RKO (cell line): ENCODE results near the gene RPUSD1.
"Not testable (repeated sequence)": the region's sequence is repeated elsewhere in the genome, so short reads cannot be mapped to it uniquely, and the experiment has no call there.

ENCODE experiments used
- DNase-seq: peaks from one replicate; pipeline ENCODE4 v3.0.0-alpha.2; 2016; ENCODE audit warnings: low spot score

The RPUSD1 gene

DNA sequence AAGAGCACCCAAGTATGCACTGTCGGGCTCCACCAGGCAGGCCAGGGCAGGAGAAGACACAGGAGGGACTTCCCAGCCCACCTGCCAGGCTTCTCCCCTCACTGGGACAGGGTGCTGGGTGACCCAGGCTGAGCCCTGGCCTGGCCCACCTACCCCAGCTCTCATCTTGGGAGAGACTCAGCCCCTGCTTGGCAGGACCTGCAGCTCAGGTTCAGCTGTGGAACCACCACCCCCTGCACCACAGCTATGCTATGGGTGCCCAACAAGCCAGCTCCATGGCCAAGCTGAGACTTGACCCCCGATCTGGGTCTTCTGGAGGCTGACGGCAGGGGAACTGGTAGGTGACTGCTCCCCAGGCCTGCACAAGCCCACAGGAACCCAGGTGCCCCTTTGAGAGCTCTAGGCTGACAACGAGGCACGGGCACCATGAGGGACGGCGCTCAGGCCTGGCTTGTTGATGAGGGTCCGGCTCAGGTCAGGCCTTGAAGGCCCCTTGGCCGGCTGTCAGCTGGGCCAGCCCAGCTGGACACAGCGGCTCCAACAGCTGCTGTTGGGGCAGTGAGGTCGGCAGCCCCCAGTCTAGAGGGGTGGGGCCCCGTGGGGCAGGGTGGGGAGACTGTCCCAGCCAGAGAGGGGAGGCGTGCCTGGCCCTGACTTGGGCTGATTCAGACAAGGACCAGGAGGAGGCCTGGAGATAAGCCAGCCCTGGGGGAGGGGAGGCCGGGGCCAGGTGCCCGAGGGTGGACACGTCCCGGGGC lies 4.6 kb downstream of the RPUSD1 start:
- DNase-seq, result no peak

DNA sequence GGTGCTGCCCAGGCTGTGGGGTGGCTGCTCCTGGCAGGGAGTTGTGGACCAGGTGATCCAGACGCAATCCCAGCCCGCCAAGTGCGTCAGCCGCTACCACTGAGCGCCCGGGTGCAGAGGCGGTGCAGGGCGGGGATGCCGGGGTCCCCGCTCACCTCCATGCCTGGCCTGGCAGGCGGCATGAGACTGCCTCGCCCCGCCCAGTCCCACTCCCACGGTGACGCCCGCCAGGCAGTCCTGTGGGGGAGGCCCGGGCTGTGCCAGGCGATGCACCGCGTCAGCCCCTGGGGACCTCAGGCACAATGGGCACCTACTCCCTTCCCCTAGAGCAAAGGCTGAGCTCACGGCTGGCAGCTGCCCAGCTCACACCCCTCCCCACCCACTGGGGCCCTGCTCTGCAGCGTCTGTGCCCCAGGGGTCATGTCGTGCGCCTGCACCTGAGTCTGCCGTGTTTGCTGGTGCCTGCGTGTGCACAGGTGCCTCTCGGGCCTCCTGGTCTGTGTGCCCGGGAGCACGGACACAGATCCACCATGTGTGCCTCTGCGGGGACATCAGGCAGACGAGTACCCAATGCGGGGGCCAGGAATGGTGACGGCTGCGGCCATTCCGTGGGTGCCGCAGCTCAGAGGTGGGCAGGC lies 5.3 kb downstream of the RPUSD1 start:
- no peak for DNase-seq

DNA sequence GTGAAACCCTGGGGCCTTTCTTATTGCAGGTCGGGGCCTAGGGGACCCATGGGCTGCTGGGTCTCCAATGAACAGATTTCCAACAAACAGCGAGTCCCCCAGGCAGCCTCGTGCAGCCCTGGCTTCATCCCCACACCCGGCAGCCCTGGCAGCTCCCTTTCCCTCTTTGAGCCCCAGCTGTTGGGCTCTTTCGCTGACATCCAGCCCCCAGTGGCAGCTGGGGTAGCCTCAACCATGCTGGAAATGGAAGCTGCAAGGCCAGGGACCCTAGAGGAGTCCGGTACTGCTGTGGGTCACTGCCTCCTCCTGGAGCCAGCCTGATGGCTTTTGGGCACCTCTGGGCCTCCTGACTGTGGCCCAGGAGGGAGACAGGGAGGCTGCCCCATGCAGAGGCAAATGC lies 5.9 kb downstream of the RPUSD1 start:
- DNase-seq, result no peak

DNA sequence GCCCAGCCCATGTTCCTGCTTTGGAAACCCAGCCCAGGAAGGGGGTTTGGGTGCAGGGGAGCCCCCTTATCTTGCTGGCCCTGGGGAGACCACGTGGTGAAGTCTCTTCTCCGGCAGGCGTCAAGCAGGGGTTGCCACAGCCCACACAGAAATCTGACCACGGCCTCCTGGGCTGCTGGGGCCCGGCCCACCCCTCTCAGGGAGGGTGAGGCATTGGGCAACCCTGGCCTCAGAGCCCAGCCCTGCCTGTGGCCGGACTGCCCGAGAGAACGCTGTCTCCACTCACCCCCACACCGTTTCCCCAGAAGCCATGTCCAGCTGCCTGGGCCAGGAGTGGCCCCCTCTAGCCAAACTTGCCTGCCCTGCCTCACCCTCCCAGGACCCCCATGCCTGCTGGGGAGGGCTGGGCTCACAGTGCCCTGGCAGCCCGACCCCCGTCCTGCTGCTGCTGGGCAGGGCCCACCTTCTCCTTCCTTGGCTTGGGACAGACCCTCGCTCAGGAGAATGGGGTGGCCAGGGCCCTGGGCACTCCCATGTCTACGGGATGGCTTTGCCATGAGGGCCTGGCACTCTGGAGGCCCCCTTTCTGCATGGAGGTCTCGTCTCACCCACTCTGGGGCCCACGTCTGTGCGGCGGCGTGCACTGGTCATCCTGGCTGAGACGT lies 6.7 kb downstream of the RPUSD1 start:
- DNase-seq, result no peak

DNA sequence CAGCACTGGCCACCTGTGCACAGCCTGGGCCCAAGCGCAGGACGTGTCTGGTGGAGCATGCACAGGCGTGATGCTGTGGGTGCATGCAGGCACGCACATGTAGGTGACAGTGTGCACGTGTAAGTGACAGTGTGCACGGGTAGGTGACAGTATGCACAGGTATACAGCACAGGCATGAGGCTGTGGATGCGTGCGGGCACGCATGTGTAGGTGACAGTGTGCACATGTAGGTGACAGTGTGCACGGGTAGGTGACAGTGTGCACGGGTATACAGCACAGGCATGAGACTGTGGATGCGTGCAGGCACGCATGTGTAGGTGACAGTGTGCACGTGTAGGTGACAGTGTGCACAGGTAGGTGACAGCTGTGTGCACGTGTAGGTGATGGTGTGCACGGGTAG lies 7.9 kb downstream of the RPUSD1 start:
- DNase-seq, result no peak

DNA sequence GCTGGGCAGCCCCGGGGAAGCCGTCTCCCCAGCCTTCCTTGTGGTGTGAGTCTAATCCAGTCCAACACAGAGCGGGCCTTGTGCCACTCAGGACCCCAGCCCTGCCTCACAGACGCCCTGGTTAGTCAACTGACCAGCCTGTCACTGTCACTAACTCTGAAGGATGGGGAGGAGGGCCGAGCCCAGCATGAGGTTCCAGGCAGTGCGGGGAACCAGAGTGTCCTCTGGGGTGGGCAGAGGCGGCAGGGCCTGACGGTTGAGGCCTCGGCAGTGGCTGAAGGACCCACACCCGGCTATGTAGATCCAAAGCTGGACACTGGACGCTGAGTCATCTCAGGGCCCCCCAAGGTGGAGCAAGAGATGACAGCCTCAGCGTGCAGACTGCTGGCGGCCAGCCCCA lies 8.6 kb downstream of the RPUSD1 start:
- no peak for DNase-seq

DNA sequence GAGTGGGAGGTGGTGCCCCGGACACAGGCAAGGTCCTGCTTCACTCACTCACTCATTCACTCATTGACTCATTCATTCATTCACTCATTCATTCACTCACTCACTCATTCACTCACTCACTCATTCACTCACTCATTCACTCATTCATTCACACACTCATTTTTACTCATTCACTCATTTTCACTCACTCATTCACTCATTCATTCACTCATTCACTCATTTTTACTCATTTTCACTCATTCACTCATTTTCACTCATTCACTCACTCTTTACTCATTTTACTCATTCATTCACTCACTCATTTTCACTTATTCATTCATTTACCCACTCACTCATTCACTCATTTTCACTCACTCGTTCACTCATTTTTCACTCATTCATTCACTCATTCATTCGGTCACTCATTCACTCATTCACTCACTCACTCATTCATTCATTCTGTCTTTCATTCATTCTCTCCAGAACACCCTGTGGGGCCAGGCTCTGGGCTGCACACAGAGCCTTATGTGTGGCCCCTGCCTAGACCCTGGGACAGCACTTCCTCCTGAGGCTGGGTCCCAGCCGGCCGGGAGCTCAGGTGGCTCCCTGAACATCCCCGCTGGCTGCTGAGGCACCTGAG lies 9.2 kb downstream of the RPUSD1 start:
- no peak for DNase-seq

DNA sequence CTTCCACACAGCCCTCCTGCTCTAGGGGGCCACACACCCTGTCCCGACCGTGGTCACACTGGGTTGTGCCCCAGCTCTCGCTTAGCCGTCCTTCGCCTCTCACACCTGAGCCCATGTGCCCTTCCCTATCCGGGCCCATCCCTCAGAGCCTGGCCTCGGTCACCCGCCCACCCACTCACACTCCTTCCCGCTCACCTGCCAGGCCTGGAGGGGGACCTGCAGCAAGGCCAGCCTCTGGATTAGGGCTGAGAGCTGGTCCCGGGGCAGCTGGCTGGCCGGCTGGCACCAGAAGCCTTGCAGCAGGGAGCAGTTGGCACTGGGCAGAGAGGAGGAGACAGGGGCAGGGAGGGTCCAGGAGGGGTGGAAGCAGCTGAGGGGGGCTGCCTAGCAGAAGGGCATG lies 9.7 kb downstream of the RPUSD1 start:
- no peak for DNase-seq

DNA sequence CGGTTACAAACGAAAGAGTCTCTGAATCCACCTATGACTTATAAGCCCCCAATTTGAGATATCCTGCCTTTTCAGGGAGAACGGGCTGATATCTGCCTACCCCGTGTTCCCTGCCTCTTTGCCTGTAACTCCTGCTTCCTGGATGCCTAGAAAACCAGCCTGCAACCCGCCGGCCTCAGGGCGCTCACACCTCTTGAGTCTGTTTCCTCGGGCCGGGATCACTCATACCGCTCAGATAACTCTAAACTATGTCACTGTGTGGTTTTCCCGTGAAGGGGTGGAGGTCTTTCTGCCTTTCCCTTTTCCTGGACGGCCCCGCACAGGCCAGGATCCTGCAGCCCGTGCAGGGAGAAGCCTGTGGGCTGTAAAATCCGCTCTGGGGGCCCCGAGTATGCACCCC lies 10.4 kb downstream of the RPUSD1 start:
- DNase-seq, result no peak

DNA sequence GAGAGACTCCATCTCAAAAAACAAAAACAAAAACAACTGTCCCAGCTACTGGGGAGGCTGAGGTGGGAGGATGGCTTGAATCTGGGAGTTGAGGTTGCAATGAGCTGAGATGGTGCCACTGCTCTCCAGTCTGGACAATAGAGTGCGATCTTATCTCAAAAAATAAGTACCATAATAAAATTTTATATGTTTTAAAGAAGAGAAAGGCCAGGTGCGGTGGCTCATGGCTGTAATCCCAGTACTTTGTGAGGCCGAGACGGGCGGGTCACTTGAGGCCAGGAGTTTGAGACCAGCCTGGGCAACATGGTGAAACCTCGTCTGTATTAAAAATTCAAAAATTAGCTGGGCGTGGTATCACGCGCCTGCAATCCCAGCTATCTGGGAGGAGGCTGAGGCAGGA lies 11.4 kb downstream of the RPUSD1 start:
- DNase-seq, result no peak

DNA sequence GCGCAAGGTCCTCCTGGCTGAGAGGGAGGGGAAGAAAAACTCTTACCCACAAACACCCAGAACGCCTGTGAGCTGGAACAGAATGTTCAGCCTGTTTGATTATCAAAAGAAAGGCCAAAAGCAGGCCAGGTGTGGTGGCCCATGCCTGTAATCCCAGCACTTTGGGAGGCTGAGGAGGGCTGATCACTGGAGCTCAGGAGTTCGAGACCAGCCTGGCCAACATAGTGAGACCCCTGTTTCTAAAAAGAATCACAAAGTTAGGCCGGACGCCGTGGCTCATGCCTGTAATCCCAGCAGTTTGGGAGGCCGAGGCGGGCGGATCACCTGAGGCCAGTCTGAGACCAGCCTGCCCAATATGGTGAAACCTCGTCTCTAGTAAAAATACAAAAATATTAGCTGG lies 11.9 kb downstream of the RPUSD1 start:
- not testable (repeated sequence) for DNase-seq

DNA sequence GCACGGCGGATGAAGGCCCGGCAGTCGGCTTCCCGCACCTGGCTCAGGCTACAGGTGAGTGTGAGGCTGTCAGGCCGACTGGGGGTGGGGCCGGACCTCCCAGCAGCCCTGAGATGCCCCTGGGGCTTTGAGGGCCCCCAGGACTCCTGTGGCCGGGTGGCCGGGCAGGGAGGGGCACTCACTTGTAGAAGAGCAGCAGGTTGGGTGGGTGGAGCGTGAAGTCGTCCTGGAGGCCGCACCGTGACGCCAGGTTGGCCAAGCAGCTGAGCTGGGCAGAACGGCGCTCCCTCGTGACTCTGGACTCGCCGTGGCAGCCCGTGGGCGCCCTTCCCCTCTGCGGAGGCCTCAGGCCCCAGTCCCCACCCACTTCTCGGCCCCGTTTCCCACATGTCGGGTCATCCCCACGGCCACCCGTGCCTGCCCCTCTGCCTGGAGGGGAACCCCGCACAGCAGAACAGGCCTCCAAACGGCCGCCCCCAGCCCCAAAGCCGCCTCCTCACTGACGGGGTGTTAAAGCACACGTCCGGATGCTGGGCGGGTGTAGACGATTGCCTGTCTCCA lies 12.9 kb downstream of the RPUSD1 start:
- DNase-seq, result no peak

DNA sequence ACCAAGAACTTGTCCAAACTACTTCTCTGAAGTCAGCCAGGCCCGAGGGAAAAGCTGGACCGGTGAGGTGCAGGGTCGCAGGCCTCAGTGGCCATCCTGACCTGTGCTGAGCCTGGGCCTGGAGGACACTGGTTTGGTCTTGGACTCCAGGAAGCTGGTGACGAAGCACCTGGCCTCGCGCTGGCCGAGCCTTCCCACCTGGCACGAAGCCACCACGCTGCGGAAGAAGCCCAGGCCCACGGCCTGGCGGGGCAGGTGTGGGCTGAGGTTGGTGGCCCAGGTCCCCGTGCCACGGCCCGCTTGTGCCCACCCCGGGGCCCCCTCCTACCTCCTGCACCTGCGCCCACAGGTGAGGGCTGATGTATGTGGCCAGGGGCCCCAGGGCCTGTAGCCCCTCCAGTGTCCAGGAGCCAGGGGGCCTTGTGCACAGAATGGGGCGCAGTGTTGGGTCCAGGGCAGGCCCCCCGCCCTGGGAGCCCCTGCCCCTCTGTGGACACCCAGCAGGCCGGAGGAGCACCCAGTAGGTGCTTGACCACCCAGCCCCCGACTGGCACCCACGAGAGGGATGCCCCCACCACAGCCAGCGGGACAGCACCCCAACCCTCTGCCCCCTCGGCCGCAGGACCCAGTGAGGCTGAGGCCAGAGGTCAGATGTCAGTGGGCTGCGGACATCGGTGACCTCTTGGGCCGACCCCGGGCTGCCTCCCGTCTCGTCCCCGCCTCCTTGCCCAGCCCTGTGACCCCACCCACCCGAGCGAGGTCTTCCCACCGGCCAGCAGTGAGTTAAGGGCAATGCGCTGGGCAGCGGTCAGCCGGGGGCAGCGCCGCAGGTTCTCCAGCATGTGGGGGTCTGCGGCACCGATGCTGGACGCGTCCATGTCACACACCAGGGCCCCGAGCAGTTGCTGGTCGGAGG lies 13.8 kb downstream of the RPUSD1 start:
- no peak for DNase-seq

DNA sequence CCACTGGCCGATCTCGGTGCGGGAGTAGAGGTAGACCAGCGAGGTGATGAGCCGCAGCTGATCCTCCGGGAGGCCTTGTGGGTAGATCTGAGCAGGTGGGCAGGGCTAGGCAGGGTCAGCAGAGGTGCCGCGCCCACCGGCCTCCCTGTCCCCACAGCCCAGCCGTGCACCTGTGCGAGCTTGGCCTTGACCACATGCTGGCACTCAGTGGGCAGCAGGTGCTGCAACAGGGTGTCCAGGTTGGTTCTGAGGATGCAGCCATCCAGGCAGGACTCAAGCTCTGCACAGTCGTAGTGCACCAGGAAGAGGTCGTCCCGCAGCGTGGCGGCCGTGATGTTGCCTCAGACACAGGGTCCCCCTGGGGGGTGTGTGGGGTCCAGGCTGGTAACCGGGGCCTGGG lies 15.2 kb downstream of the RPUSD1 start:
- DNase-seq, result no peak

DNA sequence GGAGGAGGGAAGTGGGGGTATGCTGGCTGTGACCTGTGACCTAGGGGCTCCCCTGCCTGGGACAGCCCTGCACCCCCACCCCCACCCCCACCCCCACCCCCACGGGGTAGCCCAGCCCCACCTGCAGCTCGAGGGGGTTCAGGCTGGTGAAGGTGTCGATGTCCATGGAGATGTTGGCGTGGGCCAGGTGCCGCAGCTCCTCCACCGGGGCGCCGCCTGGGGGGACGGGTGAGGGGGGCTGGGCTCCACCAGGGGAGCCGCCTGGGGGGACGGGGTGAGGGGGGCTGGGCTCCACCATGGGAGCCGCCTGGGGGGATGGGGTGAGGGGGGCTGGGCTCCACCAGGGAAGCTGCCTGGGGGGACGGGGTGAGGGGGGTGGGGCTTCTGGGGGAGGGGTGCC lies 17.8 kb downstream of the RPUSD1 start:
- DNase-seq, result no peak

DNA sequence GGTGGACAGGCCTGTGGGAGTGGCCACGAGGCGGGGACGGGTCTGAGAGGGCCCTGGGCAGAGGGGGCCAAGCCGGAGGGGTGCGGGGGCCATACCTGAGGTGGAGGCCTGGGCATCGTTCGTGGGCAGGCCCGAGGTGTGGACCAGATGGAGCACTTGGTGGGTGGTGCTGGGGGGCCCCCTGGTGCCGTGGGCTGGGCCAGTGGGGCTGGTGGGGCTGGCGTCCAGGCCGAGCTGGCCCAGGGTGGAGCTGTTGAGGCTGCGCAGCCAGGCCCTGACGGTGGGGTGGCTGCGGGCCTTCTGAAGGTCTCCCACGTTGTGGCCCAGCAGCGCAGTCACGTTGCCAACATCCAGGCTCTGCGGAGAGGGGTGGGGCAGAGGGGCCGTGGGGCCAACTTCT lies 18.2 kb downstream of the RPUSD1 start:
- no peak for DNase-seq

DNA sequence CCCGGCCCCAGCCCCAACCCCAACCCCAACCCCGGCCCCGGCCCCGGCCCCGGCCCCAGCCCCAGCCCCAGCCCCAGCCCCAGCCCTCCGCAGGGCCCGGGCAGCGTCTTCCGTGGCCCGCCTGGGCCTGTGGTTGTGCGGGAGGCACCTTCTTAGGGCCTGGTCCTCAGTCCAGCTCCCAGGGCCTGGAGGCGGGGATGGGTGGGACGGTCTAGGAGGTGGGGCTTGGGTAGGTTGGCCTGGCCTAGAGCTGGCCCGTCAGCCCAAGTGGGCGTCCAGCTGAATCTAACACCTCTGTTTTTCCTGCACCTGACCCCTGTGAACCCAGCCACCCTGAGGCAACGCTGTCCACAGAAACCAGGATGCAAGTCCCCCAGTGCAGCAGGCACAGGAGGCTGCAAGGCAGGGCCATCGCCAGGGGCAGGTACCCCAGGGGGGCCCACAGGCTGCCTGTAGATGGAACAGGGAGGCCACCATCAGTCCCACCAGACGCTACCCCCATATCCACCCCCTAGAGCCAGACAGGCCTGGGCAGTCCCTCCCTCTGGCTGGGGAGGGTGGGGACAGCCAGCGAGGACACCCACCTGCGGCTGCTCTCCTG lies 18.9 kb downstream of the RPUSD1 start:
- DNase-seq, result no peak

DNA sequence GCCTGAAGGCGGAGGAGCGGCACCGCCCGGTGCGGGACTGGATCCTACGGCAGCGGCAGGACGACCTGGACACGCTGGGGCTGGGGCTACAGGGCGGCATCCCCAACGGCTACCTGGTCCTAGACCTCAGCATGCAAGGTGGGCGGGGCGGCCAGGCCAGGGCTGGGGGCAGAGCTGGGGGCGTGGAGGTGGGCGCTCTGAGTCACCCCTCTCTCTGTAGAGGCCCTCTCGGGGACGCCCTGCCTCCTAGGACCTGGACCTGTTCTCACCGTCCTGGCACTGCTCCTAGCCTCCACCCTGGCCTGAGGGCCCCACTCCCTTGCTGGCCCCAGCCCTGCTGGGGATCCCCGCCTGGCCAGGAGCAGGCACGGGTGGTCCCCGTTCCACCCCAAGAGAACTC lies 19.8 kb downstream of the RPUSD1 start:
- no peak for DNase-seq

DNA sequence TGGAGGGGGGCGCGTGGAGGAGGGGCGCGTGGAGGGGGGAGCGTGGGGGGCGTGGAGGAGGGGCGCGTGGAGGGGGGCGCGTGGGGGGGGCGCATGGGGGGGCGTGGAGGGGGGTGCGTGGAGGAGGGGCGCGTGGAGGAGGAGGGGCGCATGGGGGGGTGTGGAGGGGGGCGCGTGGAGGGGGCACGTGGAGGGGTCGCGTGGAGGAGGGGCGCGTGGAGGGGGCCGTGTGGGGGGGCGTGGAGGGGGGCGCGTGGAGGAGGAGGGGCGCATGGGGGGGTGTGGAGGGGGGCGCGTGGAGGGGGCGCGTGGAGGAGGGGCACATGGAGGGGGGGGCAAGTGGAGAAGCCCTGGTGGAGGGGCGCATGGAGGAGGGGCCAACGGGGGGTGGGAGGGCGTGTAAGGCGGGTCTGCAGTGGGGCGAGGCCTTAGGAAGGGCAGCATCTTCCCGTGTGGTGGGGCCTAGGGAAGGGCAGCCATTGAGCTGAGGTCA lies 20.4 kb downstream of the RPUSD1 start:
- DNase-seq, result no peak

DNA sequence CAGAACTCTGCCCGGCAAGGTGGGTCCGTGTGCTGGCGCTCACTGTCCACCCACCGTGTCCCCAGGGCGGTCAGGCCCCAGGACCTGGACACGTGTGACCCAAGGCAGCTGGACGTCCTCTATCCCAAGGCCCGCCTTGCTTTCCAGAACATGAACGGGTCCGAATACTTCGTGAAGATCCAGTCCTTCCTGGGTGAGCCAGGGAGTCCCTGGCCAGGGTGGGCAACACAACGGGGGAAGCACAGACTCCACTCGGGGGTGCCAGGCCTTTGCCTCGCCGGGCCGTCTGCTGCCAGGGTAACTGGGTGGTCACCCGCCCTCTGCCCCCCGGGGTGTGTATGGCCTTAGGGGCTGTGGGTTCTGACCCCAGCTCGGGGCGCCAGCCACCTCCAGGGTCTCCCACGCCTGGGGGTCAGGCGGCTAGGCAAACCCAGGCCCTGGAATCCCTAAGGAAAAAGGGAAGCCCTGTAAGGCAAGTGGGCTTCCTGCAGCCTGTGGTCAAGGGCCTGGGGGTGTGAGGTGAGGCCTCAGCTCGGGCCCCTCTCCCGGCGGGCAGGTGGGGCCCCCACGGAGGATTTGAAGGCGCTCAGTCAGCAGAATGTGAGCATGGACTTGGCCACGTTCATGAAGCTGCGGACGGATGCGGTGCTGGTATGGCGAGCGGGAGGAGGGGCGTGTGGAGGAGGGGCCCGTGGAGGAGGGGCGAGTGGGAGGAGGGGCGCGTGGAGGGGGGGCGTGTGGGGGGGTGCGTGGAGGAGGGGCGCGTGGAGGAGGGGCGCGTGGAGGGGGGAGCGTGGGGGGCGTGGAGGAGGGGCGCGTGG lies 21.2 kb downstream of the RPUSD1 start:
- no peak for DNase-seq
